ENCODE results near the gene AXIN2. TPM values are rescaled to one million over a fixed set of nuclear protein-coding genes. Genes with fewer than 3 reads are reported as not detected.

AXIN2 gene
- 1.9 and 2.7 TPM in 2 replicates for total RNA-seq (2014; rRNA removed; shearing (Covaris generic))

GRCh38 chr17:65561452-65562205 is at the start of gene AXIN2:
Gene AXIN2 (minus strand): TSS chr17:65561648. CDS start chr17:65558620, 3,028 bp downstream.
- peak; percentile 93 for DNase-seq (ENCODE audit: low read depth)

GRCh38 chr17:65609749-65610148 is 48.3 kb upstream of the AXIN2 start:
- DNase-seq (ENCODE audit: low read depth), result no peak

DNA sequence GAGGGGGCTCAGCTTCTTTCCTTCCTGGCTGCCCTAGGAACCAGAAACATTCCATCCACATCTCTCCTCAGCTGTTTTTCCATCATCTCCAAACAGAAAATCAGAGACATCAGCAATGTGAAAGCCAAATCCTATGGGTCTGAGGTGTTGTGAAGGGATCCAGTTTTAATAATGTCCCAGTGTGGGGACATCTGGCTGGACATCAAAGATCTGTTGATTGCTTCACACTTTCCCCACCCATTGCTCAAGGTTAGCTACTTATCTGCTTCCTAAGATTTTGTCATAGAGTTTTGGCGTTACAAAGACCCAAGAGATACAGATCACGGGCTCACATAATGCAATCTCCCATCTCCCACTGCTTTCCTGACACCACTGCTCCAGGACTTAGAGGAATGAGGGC is 47.8 kb upstream of the AXIN2 start:
- no peak for DNase-seq (ENCODE audit: low read depth)

DNA sequence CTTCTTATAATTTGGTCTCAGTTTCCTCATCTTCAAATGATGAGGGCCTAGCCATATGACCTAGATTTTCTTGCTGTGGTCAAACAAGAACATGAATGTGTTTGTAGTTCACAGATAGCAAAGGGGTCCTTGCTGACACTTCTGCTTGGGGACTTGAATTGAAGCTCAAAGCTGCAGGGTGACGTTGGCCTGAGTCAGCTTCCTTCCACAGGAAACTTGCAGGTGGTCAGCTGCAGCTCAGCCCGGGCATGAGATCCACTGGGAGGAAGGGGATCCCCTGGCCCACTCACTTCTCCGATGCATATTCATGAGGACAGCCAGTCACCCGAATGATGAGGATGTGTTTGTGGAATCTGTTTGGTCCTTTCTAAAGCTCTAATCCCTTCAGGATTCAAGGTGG is 42.6 kb upstream of the AXIN2 start:
- DNase-seq (ENCODE audit: low read depth), result peak; percentile 66

DNA sequence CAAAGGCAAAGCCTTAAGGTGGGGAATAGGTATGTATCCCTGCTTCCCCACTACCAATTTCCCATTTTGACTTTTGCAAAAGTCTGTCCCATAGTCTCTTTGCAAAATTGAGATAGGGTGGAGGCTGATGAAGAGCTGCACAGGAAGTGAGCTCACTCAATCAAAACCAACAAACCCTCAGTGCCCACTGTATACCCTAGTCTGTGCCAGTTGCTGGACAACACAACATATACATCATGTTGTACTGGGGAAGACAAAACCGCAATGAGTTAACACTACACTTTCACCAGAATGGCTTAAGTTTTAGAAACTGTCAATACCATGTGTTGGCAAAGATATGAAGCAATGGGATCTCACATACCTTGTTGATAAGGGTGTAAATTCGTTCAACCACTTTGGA is 40.4 kb upstream of the AXIN2 start:
- peak; percentile 10 for DNase-seq (ENCODE audit: low read depth)

GRCh38 chr17:65601145-65601544 is 39.7 kb upstream of the AXIN2 start:
- DNase-seq (ENCODE audit: low read depth), result no peak

DNA sequence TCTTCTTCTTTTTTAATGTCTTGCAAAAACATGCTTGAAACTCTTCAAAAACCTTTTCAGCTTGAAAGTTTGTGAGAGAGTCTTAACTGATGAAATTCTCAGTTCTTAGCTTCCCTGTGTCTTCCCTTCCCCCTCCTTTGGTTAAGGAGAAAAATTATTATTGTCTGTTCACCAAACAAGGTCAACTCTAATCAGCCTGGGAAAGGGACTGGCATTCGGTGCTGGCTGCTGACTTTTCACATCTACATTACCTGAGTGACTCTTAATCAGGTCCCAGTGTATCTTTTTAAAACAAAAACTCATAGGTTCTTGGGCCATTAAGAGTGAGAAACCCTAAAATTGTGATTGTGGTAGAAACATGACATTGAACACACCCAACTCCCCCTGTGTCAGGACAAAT is 39.1 kb upstream of the AXIN2 start:
- no peak for DNase-seq (ENCODE audit: low read depth)

DNA sequence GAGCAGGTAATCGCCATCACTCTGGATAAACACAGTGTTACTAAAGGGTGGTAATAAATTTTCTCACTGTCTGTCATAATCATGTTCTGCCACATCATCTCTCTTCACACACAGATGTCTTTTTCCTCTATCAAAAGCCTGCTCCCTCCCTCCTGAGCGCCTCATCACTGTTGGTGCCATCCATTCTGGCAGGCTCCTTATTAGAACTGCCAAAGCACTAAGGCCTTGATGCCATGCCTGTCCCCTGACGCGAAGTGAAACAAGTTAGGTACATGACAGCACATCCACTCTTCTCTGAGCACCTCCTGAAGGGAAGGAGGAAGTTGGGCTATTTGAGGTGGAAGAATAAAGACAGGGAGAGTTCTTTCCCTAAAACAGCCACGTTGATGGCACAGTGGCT is 38.2 kb upstream of the AXIN2 start:
- no peak for DNase-seq (ENCODE audit: low read depth)

DNA sequence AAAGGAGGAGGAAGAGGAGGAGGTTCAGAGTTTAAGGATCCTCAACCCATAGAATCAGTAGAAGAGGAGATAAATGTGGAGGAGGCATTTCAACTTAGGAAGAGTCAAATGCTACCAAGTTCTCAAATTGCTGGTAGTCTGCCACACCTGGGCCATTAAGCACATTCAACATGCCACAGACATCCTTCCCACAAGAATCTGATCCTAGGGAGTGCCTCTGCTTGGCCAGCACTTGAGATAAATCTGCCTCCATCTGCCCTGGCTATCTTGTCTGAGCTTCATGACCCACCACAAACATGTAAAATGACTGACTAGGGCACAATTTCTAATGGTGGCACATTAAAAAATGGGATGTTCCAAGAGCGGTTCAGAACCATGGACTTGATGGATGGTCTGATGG is 37.3 kb upstream of the AXIN2 start:
- DNase-seq (ENCODE audit: low read depth), result no peak

DNA sequence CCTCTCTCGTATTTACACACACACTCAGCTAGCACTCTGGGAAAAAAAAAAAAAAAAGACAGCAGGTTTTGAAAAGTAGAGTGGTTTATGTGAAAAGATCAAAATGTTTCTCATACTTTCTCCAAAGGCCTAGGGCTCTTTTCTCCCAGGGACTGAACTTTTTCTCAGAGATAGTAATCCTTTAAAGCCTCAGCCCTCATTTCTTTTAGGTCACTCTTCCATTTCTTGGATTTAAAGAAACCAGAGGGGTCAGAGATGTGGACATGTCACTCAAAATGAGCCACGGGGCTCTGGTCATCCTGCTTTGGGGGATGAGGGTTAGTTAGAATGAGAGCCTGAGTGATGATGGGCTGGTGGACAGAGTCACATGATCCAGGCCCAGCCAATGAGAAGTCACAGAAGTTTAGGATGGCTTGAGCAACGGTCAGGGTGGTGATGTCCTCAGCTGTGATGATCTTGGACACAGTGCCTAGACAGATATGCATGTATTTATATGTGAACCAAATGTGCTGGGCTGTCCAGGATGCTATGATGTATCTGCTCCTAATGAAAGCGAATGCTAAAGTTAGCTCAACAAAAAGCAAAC is 33.7 kb upstream of the AXIN2 start:
- DNase-seq (ENCODE audit: low read depth), result no peak

DNA sequence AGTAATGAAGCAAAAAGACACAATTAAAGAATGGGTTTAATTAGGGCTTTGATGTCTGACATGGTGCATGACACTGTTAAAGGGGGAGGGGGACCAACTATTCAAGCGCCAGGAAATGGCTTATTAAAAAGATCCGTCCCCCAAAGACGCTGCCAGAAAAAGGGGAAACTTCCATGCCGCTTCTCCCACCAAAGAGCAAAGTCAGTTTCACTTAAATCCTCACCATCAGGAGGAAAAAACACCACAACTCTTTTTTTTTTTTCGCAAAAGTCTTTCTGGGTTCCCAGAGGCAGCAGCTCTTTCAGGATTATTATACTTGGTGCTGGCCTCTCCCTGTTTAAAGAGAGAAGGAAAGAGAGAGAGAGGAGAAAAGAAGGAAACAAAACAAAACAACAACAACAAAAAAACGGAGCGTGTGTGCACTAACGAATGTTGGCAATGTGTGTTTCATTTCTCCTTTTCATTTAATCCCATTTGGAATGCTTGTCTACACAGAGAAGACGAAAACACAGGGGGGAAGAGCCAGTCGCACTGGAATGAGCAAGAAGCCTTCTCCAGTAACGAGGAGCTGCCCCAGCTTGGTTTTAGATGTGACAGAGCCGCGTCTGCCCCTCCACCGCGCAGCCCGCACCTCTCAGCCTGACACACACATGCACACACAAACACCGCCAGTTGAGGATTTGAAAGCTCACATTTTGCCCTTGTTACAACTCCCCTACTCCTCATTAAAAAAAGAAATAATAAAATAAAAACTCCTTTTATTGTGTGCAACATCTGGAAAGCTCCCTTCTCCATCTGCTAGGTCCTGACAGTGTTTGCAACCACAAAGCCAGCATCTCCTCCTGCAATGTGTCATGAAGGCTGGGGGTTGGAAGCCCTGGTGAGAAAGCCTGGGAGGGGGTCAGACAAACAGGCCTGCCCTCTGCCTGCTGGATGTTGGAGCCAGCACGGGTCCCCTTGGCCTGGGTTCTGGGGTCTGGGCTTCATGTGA is 32.7 kb upstream of the AXIN2 start:
- peak; percentile 13 for DNase-seq (ENCODE audit: low read depth)

DNA sequence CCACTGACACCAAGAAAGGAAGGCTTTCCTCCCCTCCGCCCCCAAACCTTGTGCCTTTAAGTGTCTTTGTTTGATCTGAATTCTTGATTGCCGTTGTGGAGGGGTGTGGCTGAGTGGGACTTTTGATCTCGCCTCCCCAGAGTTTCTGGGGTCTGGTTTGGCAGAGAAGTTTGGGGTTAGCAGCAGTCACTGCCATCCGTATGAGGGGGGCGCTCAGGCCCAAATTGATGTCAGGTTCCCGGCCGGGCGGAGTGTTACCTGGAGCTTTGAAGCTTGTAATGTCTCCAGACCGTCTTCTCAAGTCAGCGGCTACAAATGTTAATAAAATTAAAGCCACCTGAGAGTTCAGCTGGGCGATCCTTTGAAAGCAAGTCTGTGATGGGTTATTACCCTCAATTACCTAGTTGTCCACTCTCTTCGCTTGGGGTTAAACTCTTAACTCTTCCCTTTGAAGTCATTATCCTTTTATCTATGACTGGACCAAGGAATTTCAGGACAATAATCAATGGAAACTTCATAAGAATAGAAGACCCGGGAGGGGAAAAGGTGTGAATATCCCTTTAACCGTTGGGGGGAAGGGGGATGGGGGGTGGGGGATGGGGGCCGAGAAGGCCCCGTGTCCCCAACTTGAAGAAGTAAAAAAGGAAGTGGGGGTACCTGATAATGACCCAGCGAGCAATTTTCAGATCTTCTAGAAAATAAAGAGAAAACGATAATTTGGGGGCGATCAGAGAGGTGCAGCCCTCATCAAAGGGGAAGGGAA is 31.8 kb upstream of the AXIN2 start:
- no peak for DNase-seq (ENCODE audit: low read depth)

DNA sequence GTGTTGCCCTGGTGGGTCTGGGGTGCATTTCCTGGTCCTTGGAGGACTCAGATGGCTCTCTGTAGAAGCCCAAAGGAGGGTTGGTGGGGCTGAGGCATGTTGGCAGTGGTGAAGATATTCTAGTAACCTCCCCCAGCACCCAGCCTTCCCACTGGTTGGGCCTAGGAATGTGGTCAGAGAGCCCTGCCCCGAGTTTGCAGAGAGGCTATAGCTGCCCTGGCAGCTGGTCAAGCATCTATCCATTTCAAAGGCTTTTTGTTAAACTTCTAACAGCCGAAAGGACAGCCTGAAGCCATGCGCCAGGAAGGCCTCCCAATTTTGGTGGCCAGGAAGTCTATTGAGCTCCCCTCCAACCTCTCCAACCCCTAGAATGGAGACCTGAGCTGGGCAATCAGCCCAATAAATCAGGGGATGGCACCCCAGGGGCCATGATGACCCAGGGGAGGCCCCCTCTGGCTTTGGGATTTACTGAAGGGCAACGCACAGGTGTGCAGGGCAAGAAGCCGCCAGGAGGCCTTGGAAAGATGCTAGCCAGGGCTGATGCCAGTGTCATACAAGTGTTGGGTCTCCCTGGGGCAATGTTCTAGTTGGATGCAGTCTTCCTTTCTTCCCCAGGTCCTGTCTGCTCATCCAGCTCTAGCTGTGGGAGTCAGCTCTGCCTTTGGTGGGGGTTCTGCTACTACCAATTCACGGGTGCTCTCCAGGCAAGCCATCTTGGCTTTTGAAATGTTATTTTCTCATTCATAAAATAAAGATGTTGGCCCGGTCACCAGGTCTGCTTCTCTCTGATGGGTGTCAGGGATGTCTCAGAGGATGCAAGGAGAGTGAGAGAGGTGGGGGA is 30.9 kb upstream of the AXIN2 start:
- DNase-seq (ENCODE audit: low read depth), result no peak

DNA sequence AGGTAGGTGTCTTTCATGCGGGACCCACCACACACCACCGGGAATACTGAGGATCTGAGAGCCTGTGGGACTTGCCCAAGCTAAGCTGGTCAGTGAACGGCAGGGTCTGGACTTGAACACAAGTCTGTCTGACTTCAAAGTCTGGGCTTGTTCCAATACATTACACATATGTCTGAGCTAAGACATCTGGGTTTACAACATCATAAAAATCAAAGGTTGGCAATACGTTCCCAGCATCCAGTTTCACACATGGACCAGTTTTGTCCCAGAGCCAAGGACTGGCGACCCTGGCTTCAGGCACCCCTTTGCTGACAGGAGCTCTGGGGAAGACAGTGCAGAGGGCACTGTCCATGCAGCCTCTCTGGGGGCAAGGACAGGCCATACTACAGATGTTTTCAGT is 27.9 kb upstream of the AXIN2 start:
- DNase-seq (ENCODE audit: low read depth), result no peak

DNA sequence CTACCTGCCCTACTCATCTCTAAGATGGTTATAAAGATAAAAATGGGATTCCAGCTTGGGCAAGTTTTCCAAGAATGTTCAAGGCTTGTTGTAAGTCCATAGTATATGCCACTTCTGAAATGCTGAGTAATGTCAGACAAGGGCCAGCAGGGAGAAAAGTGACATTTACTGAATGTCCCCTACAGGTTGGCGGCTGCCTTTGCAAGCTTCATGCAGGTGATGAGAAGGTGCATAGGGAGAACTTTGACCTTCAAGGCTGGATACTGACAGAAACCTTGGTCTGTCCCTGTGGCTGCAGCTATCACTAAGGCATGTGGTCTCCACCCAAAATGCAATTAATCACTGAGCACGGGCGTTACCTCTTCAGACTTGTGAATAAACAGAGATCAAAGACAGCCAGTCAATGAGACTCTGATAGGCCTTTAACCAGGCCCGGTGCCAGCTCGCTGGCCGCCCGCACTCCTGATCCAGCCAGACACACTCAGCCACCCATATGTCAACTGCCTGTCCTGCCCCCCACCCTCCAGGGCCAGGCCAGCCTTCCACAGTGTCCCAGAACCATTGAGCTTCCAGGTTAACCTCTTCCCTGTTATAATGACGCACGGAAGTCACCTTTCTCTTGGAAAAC is 26.8 kb upstream of the AXIN2 start:
- no peak for DNase-seq (ENCODE audit: low read depth)

DNA sequence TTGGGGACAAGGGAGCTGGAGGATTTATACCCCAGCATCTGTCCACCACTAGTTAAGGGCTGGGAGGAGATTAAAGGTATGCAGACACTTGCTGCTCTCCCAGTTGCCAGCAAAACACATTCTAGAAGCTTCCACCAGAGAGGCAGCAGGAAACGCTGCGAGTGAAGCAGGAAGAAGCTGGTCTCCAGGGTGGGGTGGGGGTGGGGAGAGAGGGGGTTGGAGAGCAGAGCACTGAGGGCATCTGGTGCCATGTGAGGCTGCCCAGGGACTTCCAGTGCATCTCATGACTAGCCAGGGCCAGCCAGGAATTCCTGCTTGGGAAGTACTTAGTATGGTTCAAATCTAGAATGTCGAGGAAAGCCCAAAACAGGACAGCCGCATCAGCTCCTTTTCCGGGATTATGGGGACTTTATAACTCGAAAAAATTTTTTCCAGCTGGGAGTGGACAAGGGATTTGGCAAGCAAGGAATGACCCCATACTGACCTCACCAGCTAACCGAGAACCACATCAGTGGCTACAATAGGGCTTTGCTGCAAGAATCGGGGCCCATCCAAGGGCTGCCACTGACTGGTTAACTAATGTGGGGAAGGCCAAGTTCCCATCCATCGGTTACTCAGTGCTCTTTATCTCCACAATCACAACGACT is 26.2 kb upstream of the AXIN2 start:
- DNase-seq (ENCODE audit: low read depth), result no peak

GRCh38 chr17:65586899-65587298 is 25.5 kb upstream of the AXIN2 start:
- DNase-seq (ENCODE audit: low read depth), result no peak

GRCh38 chr17:65584604-65585521 is 23.4 kb upstream of the AXIN2 start:
- DNase-seq (ENCODE audit: low read depth), result no peak
